ENCODE results near the gene SECTM1.

The SECTM1 gene

DNA sequence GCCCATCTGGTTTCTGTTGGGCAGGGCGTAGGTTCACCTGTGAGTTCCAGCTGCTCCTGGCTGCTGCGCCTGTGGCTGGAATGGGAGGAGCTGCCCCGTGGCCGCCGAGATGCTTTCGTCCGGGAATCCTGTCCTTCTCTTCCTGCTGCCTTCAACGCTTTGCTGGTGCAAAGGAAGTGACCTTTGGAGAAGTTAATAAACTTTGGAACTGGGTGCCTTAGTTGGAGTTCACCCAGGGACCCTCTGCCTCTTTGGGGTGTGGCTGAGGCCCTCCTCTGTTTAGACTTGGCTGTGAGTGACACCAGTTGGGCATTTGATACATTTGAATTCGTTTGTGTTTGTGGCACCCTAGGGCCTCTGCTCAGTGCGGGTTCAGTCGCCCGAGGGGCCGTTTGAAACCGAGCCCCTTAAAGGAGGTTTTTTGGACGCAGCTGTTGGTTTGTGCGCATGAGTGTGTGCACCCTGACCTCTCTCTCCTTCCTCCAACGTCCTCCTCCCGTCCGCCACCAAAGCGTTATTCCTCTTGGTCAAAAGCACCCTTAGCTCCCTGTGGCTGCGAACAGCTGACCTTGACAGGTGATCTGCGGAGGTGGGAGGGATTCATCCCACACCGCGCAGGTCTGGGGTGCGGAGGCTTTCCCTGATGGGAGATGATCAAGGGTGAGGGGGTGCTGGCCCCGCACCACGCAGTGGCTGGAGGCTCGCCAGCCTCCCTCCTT, 9.0 kb upstream of the SECTM1 start:
- Mint-ChIP-seq H3K27ac (no peak overlapping the region), H3K9me3 (no peaks in the 10 kb centered on the region), H3K4me1 (peaks cover 13% of the 10 kb centered on the region), H3K27me3 (no peaks in the 10 kb centered on the region), H3K4me3 (no peak overlapping the region), H3K36me3 (no peaks in the 10 kb centered on the region)

GRCh38 chr17:82339634-82340580, 6.3 kb upstream of the SECTM1 start:
- H3K27ac Mint-ChIP-seq = peak overlapping the region; percentile 17
- no peak overlapping the region for H3K4me3 Mint-ChIP-seq
- no peaks in the 10 kb centered on the region for H3K9me3 Mint-ChIP-seq
- H3K36me3 Mint-ChIP-seq = no peaks in the 10 kb centered on the region
- peaks cover 17% of the 10 kb centered on the region for H3K4me1 Mint-ChIP-seq
- no peaks in the 10 kb centered on the region for H3K27me3 Mint-ChIP-seq

DNA sequence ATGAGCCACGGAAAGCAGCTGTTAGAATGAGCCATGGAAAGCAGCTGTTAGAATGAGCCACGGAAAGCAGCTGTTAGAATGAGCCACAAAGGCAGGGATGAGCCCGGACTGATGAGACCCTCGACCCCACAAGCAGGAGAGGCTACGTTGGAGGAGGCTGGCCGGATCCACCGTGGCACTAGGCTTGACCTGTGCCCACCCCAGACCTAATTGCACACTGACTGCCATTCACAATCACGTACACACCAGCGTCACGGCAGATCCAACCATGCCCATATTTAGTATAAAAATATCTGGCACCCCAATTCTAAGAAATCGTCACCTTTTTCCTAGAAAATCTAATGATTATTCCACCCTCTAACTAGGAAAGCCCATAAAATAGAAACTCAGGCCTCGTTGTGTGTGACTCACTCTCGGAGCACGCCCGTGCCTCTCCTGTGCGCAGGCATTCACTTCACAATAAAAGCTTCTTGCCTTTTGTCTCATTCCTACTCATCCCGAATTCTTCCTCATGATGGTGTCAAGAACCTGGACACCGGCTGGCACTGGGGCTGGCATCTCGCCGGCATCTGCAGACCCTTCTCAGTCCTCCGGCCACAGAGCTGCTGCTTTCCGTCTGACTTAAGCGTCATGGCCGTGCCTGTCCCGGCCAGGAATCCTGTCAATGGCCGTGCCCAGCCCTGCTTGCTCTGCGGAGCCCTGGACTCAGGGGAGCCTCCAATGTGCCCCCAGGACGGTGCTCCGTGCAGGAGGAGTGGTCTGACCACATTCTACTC, 5.5 kb upstream of the SECTM1 start:
- Mint-ChIP-seq H3K9me3 (no peaks in the 10 kb centered on the region), H3K4me3 (no peak overlapping the region), H3K36me3 (no peaks in the 10 kb centered on the region), H3K4me1 (peaks cover 23% of the 10 kb centered on the region), H3K27me3 (no peaks in the 10 kb centered on the region), H3K27ac (peak overlapping the region; percentile 17)

DNA sequence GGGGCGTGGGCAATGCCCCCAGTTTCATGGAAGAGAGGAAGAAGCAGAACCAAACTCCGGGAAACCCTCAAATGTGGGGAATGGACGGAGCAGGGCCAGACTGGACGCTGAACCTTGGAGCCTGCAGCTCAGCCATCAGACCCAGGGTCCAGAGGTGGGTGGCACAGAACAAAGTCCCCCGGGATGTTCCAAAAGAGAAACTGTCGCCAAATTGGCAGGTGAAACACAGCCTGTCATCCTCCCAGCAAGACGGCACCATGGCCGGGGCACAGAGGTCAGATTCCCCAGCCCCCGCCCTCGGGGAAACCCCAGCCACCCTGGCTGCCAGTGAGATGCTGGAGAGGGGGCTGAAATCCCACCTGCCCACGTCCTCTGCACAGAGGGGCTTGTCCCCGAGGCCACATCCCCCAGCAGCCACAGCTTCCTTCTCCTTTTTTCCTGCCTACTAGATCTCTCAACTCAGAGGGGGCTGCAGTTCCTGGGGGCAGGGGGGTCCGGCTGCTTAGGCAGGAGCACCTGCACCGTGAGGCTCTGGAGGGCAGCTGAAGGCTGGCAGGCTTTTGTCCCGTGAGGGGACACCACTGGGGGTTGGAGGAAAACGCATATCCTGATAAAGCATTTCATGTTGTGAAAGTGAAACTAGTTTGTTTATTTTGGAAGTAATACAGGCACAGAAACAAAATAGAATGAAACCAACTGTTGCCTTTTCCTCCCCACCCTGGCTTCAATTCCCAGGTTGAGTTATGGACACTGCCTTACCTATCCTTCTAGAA, 1.2 kb upstream of the SECTM1 start:
- no peaks in the 10 kb centered on the region for H3K9me3 Mint-ChIP-seq
- peak overlapping the region; percentile 94 for H3K4me3 Mint-ChIP-seq
- no peaks in the 10 kb centered on the region for H3K36me3 Mint-ChIP-seq
- H3K4me1 Mint-ChIP-seq = peaks cover 25% of the 10 kb centered on the region
- peak overlapping the region; percentile 88 for H3K27ac Mint-ChIP-seq
- no peaks in the 10 kb centered on the region for H3K27me3 Mint-ChIP-seq

DNA sequence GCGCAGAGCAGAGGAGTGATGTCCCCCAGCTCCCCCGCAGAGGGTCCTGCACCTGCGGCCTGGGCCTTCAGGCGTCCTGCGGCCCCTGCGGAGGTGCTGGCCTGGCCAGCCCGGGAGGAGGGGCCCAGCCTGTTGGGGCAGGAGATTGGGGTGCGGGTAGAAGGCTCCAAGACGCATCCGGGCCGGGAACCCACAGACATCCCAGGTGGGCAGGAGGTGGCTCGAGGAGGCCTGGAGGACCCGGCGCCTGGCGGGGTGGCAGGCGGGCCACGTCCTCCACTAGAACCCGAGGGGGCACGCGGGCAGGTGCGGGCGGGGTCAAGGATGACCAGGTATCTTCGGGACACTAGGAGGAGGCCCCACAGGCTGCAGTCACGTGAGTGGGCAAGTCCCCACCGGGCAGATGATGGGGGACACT, 647 bp upstream of the SECTM1 start:
- peak overlapping the region; percentile 94 for H3K4me3 Mint-ChIP-seq
- H3K36me3 Mint-ChIP-seq = no peaks in the 10 kb centered on the region
- no peak overlapping the region for H3K27ac Mint-ChIP-seq
- no peaks in the 10 kb centered on the region for H3K27me3 Mint-ChIP-seq
- peaks cover 25% of the 10 kb centered on the region for H3K4me1 Mint-ChIP-seq
- no peaks in the 10 kb centered on the region for H3K9me3 Mint-ChIP-seq

- Mint-ChIP-seq H3K27ac (no peak overlapping the region), H3K36me3 (no peaks in the 10 kb centered on the region)
Measured at GRCh38 chr17:82332669-82333278, 792 bp downstream of the SECTM1 start.

DNA sequence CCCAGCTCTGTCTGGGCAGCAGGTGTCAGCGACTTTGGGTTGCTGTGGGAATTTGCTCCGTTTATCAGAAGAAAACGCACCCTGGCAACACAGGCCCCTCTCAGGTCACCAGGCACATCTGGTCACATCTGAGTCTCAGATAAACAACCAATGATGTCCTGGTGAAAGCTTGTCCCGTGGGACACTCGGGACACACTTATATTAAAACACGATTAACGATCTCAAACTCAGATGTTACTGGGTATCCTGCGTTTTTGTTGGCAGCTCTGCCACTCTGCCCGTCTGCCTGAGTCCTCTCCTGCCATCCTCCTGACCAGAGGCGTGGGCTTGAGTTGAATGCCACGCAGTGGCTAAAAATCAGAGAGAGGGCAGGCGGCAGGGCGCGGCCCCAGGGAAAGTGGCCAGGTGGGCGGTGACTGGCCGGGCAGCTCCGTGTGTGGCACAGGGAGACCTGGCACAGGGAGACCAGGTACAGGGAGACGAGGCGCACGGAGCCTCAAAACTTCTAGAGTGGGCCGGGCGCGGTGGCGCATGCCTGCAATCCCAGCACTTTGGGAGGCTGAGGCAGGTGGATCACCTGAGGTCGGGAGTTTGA, 2.1 kb downstream of the SECTM1 start:
- Mint-ChIP-seq H3K27me3 (no peaks in the 10 kb centered on the region), H3K36me3 (no peaks in the 10 kb centered on the region), H3K9me3 (no peaks in the 10 kb centered on the region), H3K4me1 (peaks cover 25% of the 10 kb centered on the region), H3K4me3 (no peak overlapping the region), H3K27ac (no peak overlapping the region)

More at GRCh38 chr17:82332669-82333278, 792 bp downstream of the SECTM1 start:
- Mint-ChIP-seq H3K4me1 (peaks cover 25% of the 10 kb centered on the region), H3K27me3 (no peaks in the 10 kb centered on the region), H3K4me3 (peak overlapping the region; percentile 74), H3K9me3 (no peaks in the 10 kb centered on the region)

DNA sequence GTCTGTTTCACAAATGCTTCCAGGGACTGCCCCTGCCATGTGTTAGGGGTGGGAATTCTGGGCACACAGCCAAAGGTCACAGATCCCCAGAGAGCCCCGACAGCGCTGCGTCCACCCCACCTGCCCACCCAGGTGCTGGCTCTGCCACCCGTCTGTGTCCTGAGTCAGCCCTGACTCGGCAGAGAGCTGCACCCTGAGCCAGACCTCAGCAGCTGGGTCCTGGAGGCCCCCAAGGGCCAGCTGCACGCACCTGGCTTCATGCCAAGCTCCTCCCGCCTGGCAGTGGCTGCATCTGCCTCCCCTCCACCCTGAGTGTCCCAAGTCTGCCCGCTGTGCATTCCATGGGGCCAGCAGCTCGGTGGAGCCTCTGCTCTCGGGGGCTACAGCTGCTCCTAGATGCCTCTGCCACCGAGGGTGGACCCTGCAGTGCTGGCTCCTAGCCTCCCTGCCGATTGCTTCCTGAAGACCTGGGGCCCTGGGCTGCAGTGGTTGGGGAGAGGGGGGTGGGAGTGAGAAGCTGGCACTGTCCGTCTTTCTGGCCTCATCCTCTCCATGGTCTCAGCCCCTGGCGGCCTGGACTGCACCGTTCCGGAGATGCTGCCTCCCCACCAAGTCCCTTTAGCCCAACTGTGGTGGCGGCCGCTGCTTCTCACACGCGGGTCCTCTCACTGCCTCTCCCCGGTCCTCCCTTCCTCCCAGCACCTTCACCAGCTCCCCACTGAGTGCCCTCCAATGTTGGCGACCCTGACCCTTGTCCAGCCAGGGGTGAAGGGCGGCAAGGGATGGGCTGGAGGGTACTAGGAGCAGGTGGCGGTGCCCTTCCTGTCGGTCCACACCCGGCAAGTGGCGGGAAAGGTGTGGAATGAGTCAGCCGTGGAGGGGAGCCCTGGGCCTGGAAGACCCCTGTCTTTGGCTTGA, 3.0 kb downstream of the SECTM1 start:
- Mint-ChIP-seq H3K9me3 (no peaks in the 10 kb centered on the region), H3K27ac (no peak overlapping the region), H3K27me3 (no peaks in the 10 kb centered on the region), H3K36me3 (no peaks in the 10 kb centered on the region), H3K4me1 (peaks cover 22% of the 10 kb centered on the region), H3K4me3 (no peak overlapping the region)

GRCh38 chr17:82329683-82330321, 3.8 kb downstream of the SECTM1 start:
- Mint-ChIP-seq H3K27ac (no peak overlapping the region), H3K4me1 (peaks cover 18% of the 10 kb centered on the region), H3K36me3 (no peaks in the 10 kb centered on the region), H3K4me3 (no peak overlapping the region), H3K9me3 (no peaks in the 10 kb centered on the region), H3K27me3 (no peaks in the 10 kb centered on the region)

- no peak overlapping the region for H3K4me3 Mint-ChIP-seq
- no peak overlapping the region for H3K27ac Mint-ChIP-seq
- peaks cover 17% of the 10 kb centered on the region for H3K4me1 Mint-ChIP-seq
- H3K27me3 Mint-ChIP-seq = no peaks in the 10 kb centered on the region
- no peaks in the 10 kb centered on the region for H3K36me3 Mint-ChIP-seq
- H3K9me3 Mint-ChIP-seq = no peaks in the 10 kb centered on the region
Measured at GRCh38 chr17:82328994-82329507, 4.5 kb downstream of the SECTM1 start.

DNA sequence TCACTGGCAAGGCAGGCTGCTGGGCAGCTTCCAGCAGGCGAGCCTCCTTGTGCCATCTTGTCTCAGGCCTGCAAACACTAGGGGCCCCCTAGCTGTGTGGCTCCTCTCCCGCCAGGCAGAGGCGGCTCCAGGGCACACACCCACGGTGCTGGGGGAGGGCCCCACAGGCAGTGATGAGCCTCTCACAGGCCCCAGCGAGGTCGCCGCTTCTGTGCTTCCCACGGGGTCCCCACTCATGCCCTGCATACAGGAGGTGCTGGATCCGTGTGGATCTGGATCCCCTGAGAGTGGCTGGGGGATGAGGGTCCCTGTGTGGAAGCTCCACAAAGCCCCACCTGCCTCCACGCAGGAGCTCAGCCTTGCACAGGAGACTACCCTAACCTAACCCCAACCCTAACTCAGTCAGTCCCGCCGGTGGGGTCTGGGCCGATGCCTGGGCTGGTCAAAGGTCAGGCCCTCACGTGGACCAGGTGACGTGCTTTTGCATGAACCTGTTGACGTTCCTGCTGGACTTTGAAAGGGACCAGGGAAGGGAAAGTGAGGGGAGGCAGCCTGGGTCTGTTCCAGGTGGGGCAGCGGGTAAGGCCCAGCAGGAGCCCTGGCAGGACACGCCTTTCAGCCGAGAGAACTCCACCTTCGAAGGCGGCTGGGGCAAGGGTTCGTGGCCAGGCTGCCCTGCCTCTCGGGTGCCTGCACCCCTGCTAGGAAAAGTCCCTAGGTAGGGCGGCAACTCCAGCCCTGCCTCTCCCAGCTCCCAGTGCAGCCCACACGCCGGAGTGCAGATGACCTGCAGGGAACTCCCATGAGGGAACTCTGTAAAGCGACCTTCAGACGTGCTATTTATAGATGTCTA, 5.2 kb downstream of the SECTM1 start:
- H3K27me3 Mint-ChIP-seq = no peaks in the 10 kb centered on the region
- H3K9me3 Mint-ChIP-seq = no peaks in the 10 kb centered on the region
- no peak overlapping the region for H3K27ac Mint-ChIP-seq
- H3K36me3 Mint-ChIP-seq = no peaks in the 10 kb centered on the region
- H3K4me3 Mint-ChIP-seq = no peak overlapping the region
- H3K4me1 Mint-ChIP-seq = peaks cover 17% of the 10 kb centered on the region

DNA sequence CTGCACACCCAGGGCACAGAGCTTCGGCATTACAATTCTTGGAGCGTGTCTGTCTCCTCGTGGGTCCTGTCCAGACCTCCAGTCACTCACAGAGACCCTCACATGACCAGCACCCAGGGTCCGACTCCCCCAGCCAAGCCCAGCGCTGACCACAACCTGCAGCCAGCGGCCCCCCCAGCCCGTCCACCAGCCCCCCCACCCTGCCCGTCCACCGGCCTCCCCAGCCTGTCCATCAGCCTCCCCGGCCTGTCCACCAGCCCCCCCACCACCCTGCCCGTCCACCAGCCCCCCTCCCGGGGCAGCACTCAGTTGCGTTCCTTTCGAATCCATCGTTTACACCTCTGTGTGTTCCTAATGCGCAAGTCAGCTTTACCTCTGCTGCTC, 5.8 kb downstream of the SECTM1 start:
- no peak overlapping the region for H3K27ac Mint-ChIP-seq
- H3K36me3 Mint-ChIP-seq = no peaks in the 10 kb centered on the region
- H3K27me3 Mint-ChIP-seq = no peaks in the 10 kb centered on the region
- no peaks in the 10 kb centered on the region for H3K9me3 Mint-ChIP-seq
- H3K4me1 Mint-ChIP-seq = peaks cover 13% of the 10 kb centered on the region
- no peak overlapping the region for H3K4me3 Mint-ChIP-seq
